ENCODE data around the gene ABCA13.

- TF ChIP-seq CTCF (IDR thresholded peaks at IDR 0.05; ENCODE audit: low read depth, low read length), result no peak
- TF ChIP-seq POLR2A (IDR thresholded peaks at IDR 0.05; ENCODE audit: extremely low read depth, insufficient read length), result no peak
These were observed 73.6 kb downstream of the ABCA13 start for GRCh38 chr7:48244864-48245271.

Data from NB4 (cell line).